ENCODE data around the gene SLC35F6. TPM values are rescaled to one million over a fixed set of nuclear protein-coding genes. Genes with fewer than 3 reads are reported as not detected.

SLC35F6 gene
- total RNA-seq, 1 experiment from 2014 or later = 76.9 TPM

DNA sequence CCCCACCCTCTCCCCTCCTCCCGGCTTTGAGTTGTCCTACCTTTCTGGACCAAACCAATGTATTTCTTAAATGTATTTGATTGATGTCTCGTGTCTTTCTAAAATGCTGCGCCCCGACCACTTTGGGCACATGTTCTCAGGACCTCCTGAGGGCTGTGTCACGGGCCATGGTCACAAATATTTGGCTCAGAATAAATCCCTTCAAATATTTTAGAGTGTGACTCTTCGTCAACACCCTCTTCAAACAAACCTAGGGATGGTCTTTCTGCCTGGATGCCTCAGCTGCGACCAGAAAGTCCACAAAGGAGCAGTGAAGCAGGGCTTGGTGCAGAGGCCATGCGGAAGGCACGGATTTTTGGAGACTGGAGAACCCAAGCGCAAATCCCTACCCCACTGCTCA, 1.1 kb upstream of the SLC35F6 start:
- Mint-ChIP-seq H3K27me3 (ENCODE audit: insufficient read depth, unreplicated experiment) (no peaks in the 10 kb centered on the region), H3K9me3 (ENCODE audit: unreplicated experiment) (no peaks in the 10 kb centered on the region), H3K27ac (ENCODE audit: low read depth, unreplicated experiment) (no peak overlapping the region), H3K4me1 (ENCODE audit: insufficient read depth, unreplicated experiment) (peaks cover 24% of the 10 kb centered on the region), H3K4me3 (ENCODE audit: unreplicated experiment) (peak overlapping the region; percentile 73), H3K36me3 (ENCODE audit: insufficient read depth, unreplicated experiment) (no peaks in the 10 kb centered on the region)
- BruUV-seq (replicated peaks) = no TSS peak
- ChIA-PET POLR2A (interaction anchor here (2.1 kb wide), 1 partner anchor 9 kb away, joined by 9 read pairs; no protein-coding TSS in a partner anchor), CTCF (interaction anchor here (0.6 to 1.8 kb wide), 2 partner anchors 79 to 157 kb away, joined by 4 to 5 read pairs; no protein-coding TSS in a partner anchor)
- intact Hi-C loops (cut with micrococcal nuclease) = no loop called here
- TF ChIP-seq, protein P1, sequence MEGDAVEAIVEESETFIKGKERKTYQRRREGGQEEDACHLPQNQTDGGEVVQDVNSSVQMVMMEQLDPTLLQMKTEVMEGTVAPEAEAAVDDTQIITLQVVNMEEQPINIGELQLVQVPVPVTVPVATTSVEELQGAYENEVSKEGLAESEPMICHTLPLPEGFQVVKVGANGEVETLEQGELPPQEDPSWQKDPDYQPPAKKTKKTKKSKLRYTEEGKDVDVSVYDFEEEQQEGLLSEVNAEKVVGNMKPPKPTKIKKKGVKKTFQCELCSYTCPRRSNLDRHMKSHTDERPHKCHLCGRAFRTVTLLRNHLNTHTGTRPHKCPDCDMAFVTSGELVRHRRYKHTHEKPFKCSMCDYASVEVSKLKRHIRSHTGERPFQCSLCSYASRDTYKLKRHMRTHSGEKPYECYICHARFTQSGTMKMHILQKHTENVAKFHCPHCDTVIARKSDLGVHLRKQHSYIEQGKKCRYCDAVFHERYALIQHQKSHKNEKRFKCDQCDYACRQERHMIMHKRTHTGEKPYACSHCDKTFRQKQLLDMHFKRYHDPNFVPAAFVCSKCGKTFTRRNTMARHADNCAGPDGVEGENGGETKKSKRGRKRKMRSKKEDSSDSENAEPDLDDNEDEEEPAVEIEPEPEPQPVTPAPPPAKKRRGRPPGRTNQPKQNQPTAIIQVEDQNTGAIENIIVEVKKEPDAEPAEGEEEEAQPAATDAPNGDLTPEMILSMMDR (IDR thresholded peaks at IDR 0.05; ENCODE audit: unreplicated experiment) = no peak
- no peak for DNase-seq (ENCODE audit: unreplicated experiment)

DNA sequence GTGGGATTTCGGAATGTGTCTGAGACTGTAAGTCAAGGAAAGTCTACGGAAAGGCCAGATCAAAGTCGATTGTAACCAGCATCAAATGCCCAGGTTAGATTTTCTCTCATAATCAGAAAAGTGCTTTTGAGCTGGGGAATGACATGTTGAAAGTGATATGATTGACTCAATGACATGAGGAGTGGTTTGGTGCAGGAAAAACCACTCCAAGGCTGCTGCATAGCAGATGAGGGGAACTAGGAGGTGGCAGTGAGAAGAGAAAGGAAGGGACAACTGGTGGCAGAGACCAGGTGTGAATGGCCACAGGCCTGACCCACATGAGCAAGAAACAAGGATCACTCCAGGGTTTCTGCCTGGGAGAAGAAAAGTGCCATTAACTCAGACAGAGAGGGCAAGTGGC, 822 bp downstream of the SLC35F6 start:
- no peaks in the 10 kb centered on the region for H3K9me3 Mint-ChIP-seq (ENCODE audit: unreplicated experiment)
- peak overlapping the region; percentile 73 for H3K4me3 Mint-ChIP-seq (ENCODE audit: unreplicated experiment)
- peak overlapping the region; percentile 86 for H3K27ac Mint-ChIP-seq (ENCODE audit: low read depth, unreplicated experiment)
- no peaks in the 10 kb centered on the region for H3K27me3 Mint-ChIP-seq (ENCODE audit: insufficient read depth, unreplicated experiment)
- peaks cover 25% of the 10 kb centered on the region for H3K4me1 Mint-ChIP-seq (ENCODE audit: insufficient read depth, unreplicated experiment)
- ChIA-PET POLR2A (interaction anchor here (1.6 to 2.1 kb wide), 3 partner anchors 7 to 21 kb away, joined by 3 to 9 read pairs (median 5); partner anchors contain the start of gene CENPA), CTCF (interaction anchor here (0.6 to 1.8 kb wide), 3 partner anchors 9 to 159 kb away, joined by 3 to 5 read pairs (median 4); no protein-coding TSS in a partner anchor)
- no TSS peak for BruUV-seq (replicated peaks)
- intact Hi-C loops (cut with micrococcal nuclease) = no loop called here
- DNase-seq (ENCODE audit: unreplicated experiment) = no peak
- TF ChIP-seq, protein P1 (IDR thresholded peaks at IDR 0.05; ENCODE audit: unreplicated experiment) = no peak
- H3K36me3 Mint-ChIP-seq (ENCODE audit: insufficient read depth, unreplicated experiment) = peaks cover 6% of the 10 kb centered on the region

DNA sequence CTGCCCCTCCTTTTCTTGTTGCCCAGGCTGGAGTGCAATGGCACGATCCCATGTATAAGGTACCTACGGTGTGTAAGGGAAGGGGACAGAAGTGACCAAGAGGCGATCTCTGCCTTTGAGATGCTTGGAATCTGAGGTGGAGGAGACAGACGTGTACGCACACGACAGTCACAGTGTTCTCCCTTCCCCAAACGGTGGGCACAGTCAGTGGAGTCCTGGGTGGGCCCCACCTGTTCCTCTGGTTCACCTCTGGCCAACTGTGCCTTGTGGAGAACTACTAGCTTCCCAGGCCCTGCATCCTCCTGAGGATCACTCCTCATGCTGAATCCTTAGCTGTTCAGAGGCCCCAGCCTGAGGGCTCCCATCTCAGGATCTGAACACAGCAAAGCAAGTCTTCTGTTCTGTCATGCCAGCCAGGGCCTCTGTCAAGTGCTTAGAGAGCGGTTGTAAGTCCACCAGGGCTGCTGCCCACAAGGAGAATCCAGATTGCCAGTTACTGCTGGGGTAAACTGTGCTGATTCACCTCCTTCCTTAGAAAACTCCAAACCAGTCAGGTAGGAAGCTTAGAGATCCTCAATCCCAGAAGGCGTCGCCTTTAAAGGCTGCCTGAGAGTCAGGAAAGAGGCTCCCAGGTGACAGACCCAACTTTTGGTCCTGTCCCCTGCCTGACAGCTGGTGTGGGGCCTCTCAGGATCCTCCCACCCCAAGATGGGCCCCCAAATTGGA, 1.6 kb downstream of the SLC35F6 start:
- no peak for DNase-seq (ENCODE audit: unreplicated experiment)
- ChIA-PET CTCF (interaction anchor here (0.6 to 1.2 kb wide), 3 partner anchors 8 to 80 kb away, joined by 3 to 5 read pairs (median 3); no protein-coding TSS in a partner anchor), POLR2A (interaction anchor here (1.6 to 1.7 kb wide), 2 partner anchors 10 to 20 kb away, joined by 3 to 5 read pairs; partner anchors contain the start of gene CENPA)
- H3K4me3 Mint-ChIP-seq (ENCODE audit: unreplicated experiment) = peak overlapping the region; percentile 73
- no TSS peak for BruUV-seq (replicated peaks)
- H3K4me1 Mint-ChIP-seq (ENCODE audit: insufficient read depth, unreplicated experiment) = peaks cover 27% of the 10 kb centered on the region
- no peaks in the 10 kb centered on the region for H3K27me3 Mint-ChIP-seq (ENCODE audit: insufficient read depth, unreplicated experiment)
- peaks cover 6% of the 10 kb centered on the region for H3K36me3 Mint-ChIP-seq (ENCODE audit: insufficient read depth, unreplicated experiment)
- H3K27ac Mint-ChIP-seq (ENCODE audit: low read depth, unreplicated experiment) = peak overlapping the region; percentile 86
- TF ChIP-seq, protein P1 (IDR thresholded peaks at IDR 0.05; ENCODE audit: unreplicated experiment) = no peak
- H3K9me3 Mint-ChIP-seq (ENCODE audit: unreplicated experiment) = no peaks in the 10 kb centered on the region
- intact Hi-C loops (cut with micrococcal nuclease) = no loop called here

DNA sequence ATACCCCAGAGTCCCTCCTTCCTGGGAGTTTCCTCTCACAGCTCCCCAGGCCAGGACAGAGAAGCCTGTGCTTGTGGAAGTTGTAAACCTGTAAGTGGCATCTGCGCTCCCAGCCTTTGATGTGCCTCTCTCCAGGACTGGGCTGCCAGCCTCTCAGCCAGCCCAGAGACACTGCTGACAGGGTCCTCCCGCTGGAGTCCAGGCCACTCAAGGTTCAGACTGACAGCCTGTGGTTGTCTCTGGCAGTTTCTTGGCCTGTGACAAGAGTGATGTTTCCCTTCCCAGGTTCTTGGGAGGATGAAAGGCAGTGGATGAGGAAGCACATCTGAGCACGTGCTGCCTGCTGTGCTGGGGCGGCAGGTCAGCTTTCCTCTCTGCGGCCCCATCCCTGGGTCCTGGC, 3.0 kb downstream of the SLC35F6 start:
- ChIA-PET POLR2A (interaction anchor here (1.3 kb wide), 1 partner anchor 18 kb away, joined by 6 read pairs; the partner anchor contains the start of gene CENPA), CTCF (no interaction called here)
- no TSS peak for BruUV-seq (replicated peaks)
- Mint-ChIP-seq H3K4me1 (ENCODE audit: insufficient read depth, unreplicated experiment) (peaks cover 41% of the 10 kb centered on the region), H3K27ac (ENCODE audit: low read depth, unreplicated experiment) (peak overlapping the region; percentile 39), H3K4me3 (ENCODE audit: unreplicated experiment) (peak overlapping the region; percentile 37), H3K27me3 (ENCODE audit: insufficient read depth, unreplicated experiment) (no peaks in the 10 kb centered on the region), H3K36me3 (ENCODE audit: insufficient read depth, unreplicated experiment) (peaks cover 6% of the 10 kb centered on the region), H3K9me3 (ENCODE audit: unreplicated experiment) (no peaks in the 10 kb centered on the region)
- TF ChIP-seq, protein P1 (IDR thresholded peaks at IDR 0.05; ENCODE audit: unreplicated experiment) = no peak
- intact Hi-C loops (cut with micrococcal nuclease) = no loop called here
- no peak for DNase-seq (ENCODE audit: unreplicated experiment)
